ENCODE measurements around the gene ZNF646. TPM values are rescaled to one million over a fixed set of nuclear protein-coding genes. Genes with fewer than 3 reads are reported as not detected.

ZNF646 gene
- total RNA-seq, 4 donors from 2014 or later: 10.9 to 16.9 (median 13.6) TPM

DNA sequence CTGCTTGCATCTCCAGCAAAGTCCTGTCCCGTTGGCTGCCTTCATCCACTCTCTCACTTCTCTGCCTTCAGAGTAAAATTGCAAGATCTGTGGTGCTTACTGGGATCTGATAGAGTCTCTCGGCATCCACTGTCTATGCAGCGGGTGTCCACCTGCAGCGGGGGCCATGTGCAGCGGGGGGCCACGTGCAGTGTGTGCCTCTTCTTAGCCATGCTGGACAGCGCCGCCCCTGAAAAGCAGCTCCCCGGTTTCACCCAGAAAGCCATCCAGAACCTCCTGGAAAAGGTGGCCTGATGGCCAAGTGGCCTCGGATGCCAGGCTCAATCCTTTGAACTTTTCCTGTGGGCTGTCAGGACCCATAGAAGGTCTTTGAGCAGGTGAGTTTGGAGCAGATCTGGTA, 31.4 kb upstream of the ZNF646 start:
- Histone ChIP-seq H3K27me3 (no peaks in the 10 kb centered on the region), H3K27ac (no peak overlapping the region), H3K4me1 (no peaks in the 10 kb centered on the region), H3K4me3 (no peak overlapping the region), H3K9me3 (no peaks in the 10 kb centered on the region), H3K36me3 (peaks cover 0 to 54% of the 10 kb centered on the region in 2 donors)
- ATAC-seq: no peak
- WGBS, 2 donors (ENCODE audit: low coverage in 1 of 2): 89% methylated on average over 7 of the region's 10 CpGs; no CpG with 5 or more reads in 1 of the 2 donors
- TF ChIP-seq POLR2AphosphoS5 (IDR thresholded peaks at IDR 0.05): no peak
- TF ChIP-seq, protein P1, sequence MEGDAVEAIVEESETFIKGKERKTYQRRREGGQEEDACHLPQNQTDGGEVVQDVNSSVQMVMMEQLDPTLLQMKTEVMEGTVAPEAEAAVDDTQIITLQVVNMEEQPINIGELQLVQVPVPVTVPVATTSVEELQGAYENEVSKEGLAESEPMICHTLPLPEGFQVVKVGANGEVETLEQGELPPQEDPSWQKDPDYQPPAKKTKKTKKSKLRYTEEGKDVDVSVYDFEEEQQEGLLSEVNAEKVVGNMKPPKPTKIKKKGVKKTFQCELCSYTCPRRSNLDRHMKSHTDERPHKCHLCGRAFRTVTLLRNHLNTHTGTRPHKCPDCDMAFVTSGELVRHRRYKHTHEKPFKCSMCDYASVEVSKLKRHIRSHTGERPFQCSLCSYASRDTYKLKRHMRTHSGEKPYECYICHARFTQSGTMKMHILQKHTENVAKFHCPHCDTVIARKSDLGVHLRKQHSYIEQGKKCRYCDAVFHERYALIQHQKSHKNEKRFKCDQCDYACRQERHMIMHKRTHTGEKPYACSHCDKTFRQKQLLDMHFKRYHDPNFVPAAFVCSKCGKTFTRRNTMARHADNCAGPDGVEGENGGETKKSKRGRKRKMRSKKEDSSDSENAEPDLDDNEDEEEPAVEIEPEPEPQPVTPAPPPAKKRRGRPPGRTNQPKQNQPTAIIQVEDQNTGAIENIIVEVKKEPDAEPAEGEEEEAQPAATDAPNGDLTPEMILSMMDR (IDR thresholded peaks at IDR 0.05): no peak
- no peak for TF ChIP-seq EP300 (IDR thresholded peaks at IDR 0.05)
- TF ChIP-seq POLR2A (IDR thresholded peaks at IDR 0.05): no peak

DNA sequence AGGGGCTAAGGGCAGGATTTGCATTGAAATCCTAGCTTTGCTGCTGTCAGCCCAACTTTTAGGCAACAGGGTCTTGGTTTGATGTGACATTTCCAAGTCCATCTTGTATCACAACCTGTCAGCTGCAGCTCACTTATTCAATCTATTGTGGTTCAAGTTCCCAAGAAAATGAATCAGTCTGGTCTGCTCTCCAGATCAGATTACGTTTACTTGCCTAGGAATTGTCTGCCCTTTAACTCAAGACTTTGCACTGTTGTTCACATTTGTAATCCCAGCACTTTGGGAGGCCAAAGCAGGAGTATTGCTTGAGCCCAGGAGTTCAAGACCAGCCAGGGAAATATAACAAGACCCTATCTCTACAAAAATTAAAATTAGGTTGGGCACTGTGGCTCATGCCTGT, 30.9 kb upstream of the ZNF646 start:
- 100% methylated on average over 1 of the region's 1 CpG; no CpG with 5 or more reads in 1 of the 2 donors for WGBS, 2 donors (ENCODE audit: low coverage in 1 of 2)
- no peaks in the 10 kb centered on the region for H3K27me3 ChIP-seq
- H3K27ac ChIP-seq: no peak overlapping the region
- H3K4me1 ChIP-seq: no peaks in the 10 kb centered on the region
- no peak overlapping the region for H3K4me3 ChIP-seq
- peaks cover 0 to 49% of the 10 kb centered on the region in 2 donors for H3K36me3 ChIP-seq
- no peaks in the 10 kb centered on the region for H3K9me3 ChIP-seq
- ATAC-seq: no peak
- TF ChIP-seq POLR2A (IDR thresholded peaks at IDR 0.05) (no peak), EP300 (IDR thresholded peaks at IDR 0.05) (no peak), POLR2AphosphoS5 (IDR thresholded peaks at IDR 0.05) (no peak)
- TF ChIP-seq, protein P1 (IDR thresholded peaks at IDR 0.05): no peak

DNA sequence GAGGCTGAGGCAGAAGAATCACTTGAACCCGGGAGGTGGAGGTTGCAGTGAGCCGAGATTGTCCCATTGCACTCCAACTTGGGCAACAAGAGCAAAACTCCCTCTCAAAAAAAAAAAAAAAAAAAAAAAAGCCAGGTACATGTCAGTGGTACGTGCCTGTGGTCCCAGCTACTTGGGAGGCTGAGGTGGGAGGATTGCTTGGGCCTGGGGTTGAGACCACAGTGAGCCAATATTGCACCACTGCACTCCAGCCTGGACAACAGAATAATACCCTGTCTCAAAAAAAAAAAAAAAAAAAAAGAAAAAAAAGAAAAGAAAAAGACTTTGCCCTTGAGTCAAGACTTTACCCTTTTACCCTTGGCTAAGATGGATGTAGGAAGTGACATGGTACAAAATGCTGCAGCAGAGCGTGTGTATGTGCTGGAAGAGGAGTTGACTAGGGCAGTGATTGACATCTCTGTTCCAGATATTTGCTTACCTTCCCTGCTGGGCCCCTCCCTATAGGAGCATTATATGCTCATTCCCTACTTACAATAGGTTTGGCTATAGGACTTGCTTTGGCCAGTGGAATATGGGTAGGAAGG, 30.2 kb upstream of the ZNF646 start:
- Histone ChIP-seq H3K4me3 (no peak overlapping the region), H3K27me3 (no peaks in the 10 kb centered on the region), H3K36me3 (peaks cover 0 to 42% of the 10 kb centered on the region in 2 donors), H3K9me3 (no peaks in the 10 kb centered on the region), H3K27ac (no peak overlapping the region), H3K4me1 (no peaks in the 10 kb centered on the region)
- TF ChIP-seq POLR2AphosphoS5 (IDR thresholded peaks at IDR 0.05): no peak
- no peak for TF ChIP-seq POLR2A (IDR thresholded peaks at IDR 0.05)
- TF ChIP-seq EP300 (IDR thresholded peaks at IDR 0.05): no peak
- TF ChIP-seq, protein P1 (IDR thresholded peaks at IDR 0.05): no peak
- no peak for ATAC-seq
- 79 to 87% methylated on average over 2 to 3 of the region's 4 CpGs for WGBS, 2 donors (ENCODE audit: low coverage in 1 of 2)

DNA sequence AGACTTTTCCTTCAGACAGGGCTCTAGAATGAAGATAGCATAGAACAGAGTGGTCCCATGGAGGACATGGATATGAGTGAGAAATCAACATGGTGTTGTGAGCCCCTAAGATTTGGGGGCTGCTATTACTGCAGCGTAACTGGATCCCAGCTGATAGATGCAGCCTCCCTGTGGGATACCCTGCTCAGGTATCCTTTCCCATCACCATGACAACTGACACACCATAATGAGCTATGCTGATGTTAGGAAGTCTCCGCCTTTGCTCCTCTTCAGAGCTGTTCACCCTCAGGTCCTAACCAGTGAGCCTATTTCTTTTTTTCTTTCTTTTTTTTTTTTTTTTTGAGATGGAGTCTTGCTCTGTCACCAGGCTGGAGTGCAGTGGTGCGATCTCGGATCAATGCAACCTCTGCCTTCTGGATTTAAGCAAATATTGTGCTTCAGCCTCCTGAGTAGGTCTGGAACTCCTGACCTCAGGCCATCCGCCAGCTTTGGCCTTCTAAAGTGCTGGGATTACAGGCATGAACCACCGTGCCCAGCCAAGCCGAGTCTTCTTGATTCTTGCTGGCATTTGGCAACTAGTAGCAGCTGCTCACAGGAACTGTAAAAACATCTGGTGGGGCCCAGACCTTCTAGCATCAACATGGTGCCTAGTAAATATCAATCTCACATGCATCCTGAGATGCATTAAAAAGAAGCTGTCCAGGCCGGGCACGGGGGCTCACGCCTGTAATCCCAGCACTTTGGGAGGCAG, 23.8 kb upstream of the ZNF646 start:
- 70 to 80% methylated on average over 1 to 3 of the region's 10 CpGs for WGBS, 2 donors (ENCODE audit: low coverage in 1 of 2)
- Histone ChIP-seq H3K36me3 (no peaks in the 10 kb centered on the region), H3K4me3 (no peak overlapping the region), H3K9me3 (no peaks in the 10 kb centered on the region), H3K27ac (no peak overlapping the region), H3K27me3 (no peaks in the 10 kb centered on the region), H3K4me1 (no peaks in the 10 kb centered on the region)
- ATAC-seq: no peak
- TF ChIP-seq, protein P1 (IDR thresholded peaks at IDR 0.05): no peak
- TF ChIP-seq POLR2A (IDR thresholded peaks at IDR 0.05) (no peak), POLR2AphosphoS5 (IDR thresholded peaks at IDR 0.05) (no peak), EP300 (IDR thresholded peaks at IDR 0.05) (no peak)

DNA sequence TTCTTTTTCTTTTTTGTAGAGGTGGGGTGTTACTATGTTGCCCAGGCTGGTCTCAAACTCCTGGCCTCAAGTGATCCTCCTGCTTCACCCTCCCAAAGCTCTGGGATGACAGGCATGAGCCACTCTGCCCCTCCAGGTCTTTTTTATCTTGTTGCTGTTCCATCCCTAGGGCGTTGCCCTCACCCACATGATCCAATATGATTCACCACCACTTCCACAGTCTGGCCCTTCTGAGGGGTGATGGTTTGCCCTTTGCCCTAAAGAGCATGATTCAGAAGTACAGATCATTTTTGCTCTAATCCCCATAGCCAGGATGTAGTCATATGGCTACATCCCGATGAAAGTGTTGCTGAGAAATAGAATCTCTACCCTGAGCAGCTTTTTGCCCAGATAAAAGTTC, 22.1 kb upstream of the ZNF646 start:
- Histone ChIP-seq H3K4me3 (no peak overlapping the region), H3K4me1 (no peaks in the 10 kb centered on the region), H3K9me3 (no peaks in the 10 kb centered on the region), H3K36me3 (no peaks in the 10 kb centered on the region), H3K27ac (no peak overlapping the region), H3K27me3 (no peaks in the 10 kb centered on the region)
- peak; percentile 80 for ATAC-seq
- 40 to 83% methylated on average over 2 of the region's 2 CpGs for WGBS, 2 donors (ENCODE audit: low coverage in 1 of 2)
- TF ChIP-seq, protein P1 (IDR thresholded peaks at IDR 0.05): no peak
- TF ChIP-seq EP300 (IDR thresholded peaks at IDR 0.05) (no peak), POLR2A (IDR thresholded peaks at IDR 0.05) (no peak), POLR2AphosphoS5 (IDR thresholded peaks at IDR 0.05) (no peak)

All from gastroesophageal sphincter (tissue), 4 donors.